HepG2 (cell line): Measurements from ENCODE around the gene MOV10L1. TPM values are rescaled to one million over a fixed set of nuclear protein-coding genes. Genes with fewer than 3 reads are reported as not detected.

Source experiments
- ATAC-seq: fragments of 200-7000 bp; cut with Tn5 transposase; 3 replicates; pipeline ENCODE4 v1.9.1; 2020; ENCODE audit warnings: mild to moderate bottlenecking, moderate library complexity
- BruUV-seq: library from RNA; stranded (reverse); fragments of 400-500 nt; replicated peaks from 2 replicates; lab custom pipeline; 2021; lab: Mats Ljungman, UMichigan
- CTCF ChIA-PET: fragments of 300-600 bp; formaldehyde crosslinking; extraction: SDS; loops from one replicate; lab custom pipeline; 2021; ENCODE audit warnings: low total read pairs, inconsistent platforms, low intra/inter-chr PET ratio; lab: Yijun Ruan, JAX
- POLR2A ChIA-PET: fragments of 350-600 bp; sonication (Branson Sonifier 250); formaldehyde crosslinking; loops from one replicate; lab custom pipeline; 2020; ENCODE audit warnings: antibody characterized with exemption, inconsistent platforms; lab: Yijun Ruan, JAX
- DNase-seq: peaks from one replicate; pipeline ENCODE4 v3.0.0-alpha.2; 2015; ENCODE audit warnings: low spot score
- FAIRE-seq: peaks from 3 replicates; lab custom pipeline; 2011; peaks lifted over from hg19 to GRCh38; lab: Jason Lieb, UNC
- H2AFZ ChIP-seq: one replicate; pipeline ENCODE4 v1.6.1; 2011; ENCODE audit warnings: low read length, inconsistent platforms
- H3K27ac ChIP-seq: fragments of 300-600 bp; 3 replicates; pipeline ENCODE4 v1.8.0; 2011; ENCODE audit warnings: mixed run types, mild to moderate bottlenecking, mixed read lengths, low read length, inconsistent platforms; ENCODE audit not compliant: insufficient read depth; ENCODE audit errors: extremely low read length
- H3K27me3 ChIP-seq, 2 experiments: fragments of 200-600 bp in 1 of 2; 2 replicates in 1 of 2; 3 replicates in 1 of 2; pipeline versions ENCODE4 v1.6.0 to v1.8.0; 2011; ENCODE audit warnings: low read length in 2 of 2, mild to moderate bottlenecking in 2 of 2, moderate library complexity in 2 of 2, inconsistent platforms in 1 of 2; ENCODE audit not compliant: insufficient read depth in 2 of 2, control insufficient read depth in 1 of 2
- H3K36me3 ChIP-seq, 2 experiments: fragments of 200-600 bp in 1 of 2; replicated peaks in 1 of 2; 2 replicates in 1 of 2; 3 replicates in 1 of 2; pipeline versions ENCODE4 v1.5.1 to v1.8.0; 2011; ENCODE audit warnings: low read length in 2 of 2, inconsistent platforms in 1 of 2; ENCODE audit not compliant: insufficient read depth in 2 of 2, control insufficient read depth in 1 of 2
- H3K4me1 ChIP-seq: 2 replicates; pipeline ENCODE4 v1.5.1; 2012; ENCODE audit warnings: low read length, inconsistent platforms; ENCODE audit not compliant: insufficient read depth
- H3K4me2 ChIP-seq: 2 replicates; pipeline ENCODE4 v1.6.0; 2011; ENCODE audit warnings: low read depth, low read length, inconsistent platforms
- H3K4me3 ChIP-seq, 3 experiments: fragments of 200-600 bp in 1 of 3; sonication (generic), shearing (Covaris generic) in 1 of 3; replicated peaks in 1 of 3; 2 replicates each; pipeline ENCODE4 v1.5.1; 2011 to 2016; ENCODE audit warnings: low read length in 3 of 3, inconsistent platforms in 2 of 3, low read depth in 2 of 3, mild to moderate bottlenecking in 2 of 3, control low read depth in 1 of 3, mixed read lengths in 1 of 3; ENCODE audit not compliant: insufficient read depth in 1 of 3
- H3K79me2 ChIP-seq: one replicate; pipeline ENCODE4 v1.6.1; 2011; ENCODE audit warnings: low read length, inconsistent platforms; ENCODE audit not compliant: insufficient read depth
- H3K9ac ChIP-seq: 2 replicates; pipeline ENCODE4 v1.6.0; 2011; ENCODE audit warnings: mild to moderate bottlenecking, low read depth, low read length, inconsistent platforms; ENCODE audit not compliant: insufficient read depth
- H3K9me3 ChIP-seq: 2 replicates; pipeline ENCODE4 v1.5.1; 2012; ENCODE audit warnings: mild to moderate bottlenecking, low read length
- H4K20me1 ChIP-seq: 2 replicates; pipeline ENCODE4 v1.6.0; 2011; ENCODE audit warnings: inconsistent platforms, mild to moderate bottlenecking, low read length, moderate library complexity; ENCODE audit not compliant: insufficient read depth
- E2F5 ChIP-seq: sonication (generic); formaldehyde crosslinking; conservative IDR thresholded peaks from 2 replicates; pipeline ENCODE4 v1.4.0; 2020; ENCODE audit warnings: missing genetic modification reagents
- KDM2A ChIP-seq: sonication (generic); formaldehyde crosslinking; IDR thresholded peaks from 2 replicates; pipeline ENCODE4 v1.4.0; 2020; ENCODE audit warnings: low read depth, missing genetic modification reagents, borderline replicate concordance
- KMT2A ChIP-seq: sonication (generic); formaldehyde crosslinking; IDR thresholded peaks from 2 replicates; pipeline ENCODE4 v1.4.0; 2020; ENCODE audit warnings: missing genetic modification reagents
- MEF2D ChIP-seq: sonication (generic); formaldehyde crosslinking; IDR thresholded peaks from 2 replicates; pipeline ENCODE4 v1.5.1; 2020; ENCODE audit warnings: mild to moderate bottlenecking, missing genetic modification reagents
- MIER2 ChIP-seq: IDR thresholded peaks from 2 replicates; pipeline ENCODE4 v1.6.1; 2016; ENCODE audit warnings: missing biosample characterization, missing genetic modification reagents
- PAXIP1 ChIP-seq: sonication (generic); formaldehyde crosslinking; conservative IDR thresholded peaks from 2 replicates; pipeline ENCODE4 v1.4.0; 2020; ENCODE audit warnings: mild to moderate bottlenecking, missing genetic modification reagents, moderate library complexity
- SP4 ChIP-seq: sonication (generic); formaldehyde crosslinking; IDR thresholded peaks from 2 replicates; pipeline ENCODE4 v1.8.1; 2023; ENCODE audit warnings: mild to moderate bottlenecking, missing genetic modification reagents
- SP5 ChIP-seq: IDR thresholded peaks from 2 replicates; pipeline ENCODE4 v1.6.1; 2016; ENCODE audit warnings: low read depth, borderline replicate concordance
- SRY ChIP-seq: sonication (generic); formaldehyde crosslinking; IDR thresholded peaks from 2 replicates; pipeline ENCODE4 v1.8.0; 2022; ENCODE audit warnings: mild to moderate bottlenecking, missing genetic modification reagents
- ZBTB44 ChIP-seq: sonication (generic); formaldehyde crosslinking; IDR thresholded peaks from 2 replicates; pipeline ENCODE4 v1.4.0; 2020; ENCODE audit warnings: missing genetic modification reagents
- ZHX2 ChIP-seq, 2 experiments: sonication (generic) in 1 of 2; formaldehyde crosslinking in 1 of 2; IDR thresholded peaks; 2 replicates each; pipeline versions ENCODE4 v1.6.1 to v1.9.0; 2014 to 2022; ENCODE audit warnings: antibody characterized with exemption in 1 of 2, borderline replicate concordance in 1 of 2, inconsistent platforms in 1 of 2, low read depth in 1 of 2, missing genetic modification reagents in 1 of 2
- ZNF766 ChIP-seq: sonication (generic); formaldehyde crosslinking; IDR thresholded peaks from 2 replicates; pipeline ENCODE4 v1.5.0; 2020; ENCODE audit warnings: missing genetic modification reagents, borderline replicate concordance
- WGBS: methylation state at CpG from one replicate; pipeline ENCODE4 v1.1.6; 2017; ENCODE audit warnings: low lambda C conversion rate; 5-methylcytosine and 5-hydroxymethylcytosine counted together
- in situ Hi-C: cut with HindIII; loops from 2 replicates; pipeline ENCODE4 v1.10.0; 2017; ENCODE audit warnings: low pct_unique_long_range_greater_than_20kb; ENCODE audit not compliant: extremely low pct_ligation_motif_present
- intact Hi-C: fragments of 100-400 bp; cut with micrococcal nuclease; formaldehyde crosslinking; loops from one replicate; pipeline ENCODE4 v1.10.0; 2022; ENCODE audit not compliant: unreplicated experiment
- polyA plus RNA-seq, 8 experiments: library from polyadenylated mRNA; depleted of rRNA in 3 of 8; stranded (reverse) in 7 of 8; unstranded in 1 of 8; fragments of >200 nt; fragmentation: Illumina TruSeq in 4 of 8; extraction: Trizol in 4 of 8; gene quantifications; 2 replicates each; pipeline versions ENCODE4 v1.2.1 to v1.2.3, GENCODE V29; 2011 to 2016; ENCODE audit warnings: low read depth in 4 of 8, missing spikeins in 1 of 8, mixed read lengths in 1 of 8; ENCODE audit not compliant: insufficient read depth in 1 of 8
- total RNA-seq, 5 experiments: library from RNA; depleted of rRNA; stranded (reverse); fragments of >200 nt; fragmentation: Illumina TruSeq; extraction: Trizol; gene quantifications; 2 replicates each; pipeline ENCODE4 v1.2.3, GENCODE V29; 2016; ENCODE audit warnings: low read depth in 1 of 5

Gene MOV10L1
- total and polyA plus RNA-seq, 2 of the 13 experiments (the other 11 are each of a cell fraction or from before 2014, with no cell fraction given), result 0.11 to 0.12 TPM

- no peak overlapping the region for H3K4me3 ChIP-seq
- intact Hi-C loops, result loop anchor here (5.0 kb wide), 1 partner anchor 44 kb away; no protein-coding TSS in a partner anchor
- no peaks in the 10 kb centered on the region for H3K36me3 ChIP-seq
- H3K4me2 ChIP-seq, result no peak overlapping the region
- no peak overlapping the region for H3K9ac ChIP-seq
- ChIA-PET CTCF (no interaction called here), POLR2A (no interaction called here)
- no peak overlapping the region for H3K27ac ChIP-seq
- no peaks in the 10 kb centered on the region for H3K79me2 ChIP-seq
- peaks cover 3 to 14% of the 10 kb centered on the region in 2 experiments; a peak in 4 of 5 replicates for H3K27me3 ChIP-seq
- H2AFZ ChIP-seq, result no peak overlapping the region
- DNase-seq (peak; percentile 31), FAIRE-seq (no peak), ATAC-seq (peak; percentile 61; the same call in 2 of the 3 replicates)
- H4K20me1 ChIP-seq, result no peaks in the 10 kb centered on the region
- WGBS, result 29% methylated on average over 9 of the region's 11 CpGs
- H3K4me1 ChIP-seq, result peaks cover 7% of the 10 kb centered on the region; the same call in 1 of the 2 replicates
- no peaks in the 10 kb centered on the region for H3K9me3 ChIP-seq
- in situ Hi-C loops, result no loop called here
- no TSS peak for BruUV-seq
- TF ChIP-seq PAXIP1 (CRISPR knock-in tag) (no peak), ZHX2 (IDR thresholded peaks at IDR 0.05; ENCODE audit: low read depth) (no peak), ZHX2 (CRISPR knock-in tag; IDR thresholded peaks at IDR 0.05; ENCODE audit: borderline replicate concordance) (no peak), KMT2A (CRISPR knock-in tag) (no peak), MIER2 (CRISPR knock-in tag) (no peak), MEF2D (CRISPR knock-in tag) (0 out of 2 replicates have a peak, but pooled peaks have one; percentile 51), KDM2A (peak; percentile 53), ZBTB44 (CRISPR knock-in tag) (0 out of 2 replicates have a peak, but pooled peaks have one; percentile 51), SP4 (peak; percentile 52; the same call in 1 of the 2 replicates), ZNF766 (CRISPR knock-in tag) (no peak), SRY (peak; percentile 93), SP5 (CRISPR knock-in tag) (no peak), E2F5 (CRISPR knock-in tag) (no peak)
Measured at GRCh38 chr22:50102946-50103345, 13.1 kb downstream of the MOV10L1 start.
